HG03575 (cell line): Measurements from ENCODE around the gene NKX2-1.

Experiments
- ATAC-seq: cut with Tn5 transposase; IDR thresholded peaks from one replicate; pipeline ENCODE4 v1.9.1; 2021; ENCODE audit not compliant: unreplicated experiment, insufficient number of reproducible peaks, low FRiP score; ENCODE audit errors: extremely low read depth

NKX2-1 gene

GRCh38 chr14:36518586-36519430, 1.2 kb downstream of the NKX2-1 start:
- ATAC-seq = no peak

DNA sequence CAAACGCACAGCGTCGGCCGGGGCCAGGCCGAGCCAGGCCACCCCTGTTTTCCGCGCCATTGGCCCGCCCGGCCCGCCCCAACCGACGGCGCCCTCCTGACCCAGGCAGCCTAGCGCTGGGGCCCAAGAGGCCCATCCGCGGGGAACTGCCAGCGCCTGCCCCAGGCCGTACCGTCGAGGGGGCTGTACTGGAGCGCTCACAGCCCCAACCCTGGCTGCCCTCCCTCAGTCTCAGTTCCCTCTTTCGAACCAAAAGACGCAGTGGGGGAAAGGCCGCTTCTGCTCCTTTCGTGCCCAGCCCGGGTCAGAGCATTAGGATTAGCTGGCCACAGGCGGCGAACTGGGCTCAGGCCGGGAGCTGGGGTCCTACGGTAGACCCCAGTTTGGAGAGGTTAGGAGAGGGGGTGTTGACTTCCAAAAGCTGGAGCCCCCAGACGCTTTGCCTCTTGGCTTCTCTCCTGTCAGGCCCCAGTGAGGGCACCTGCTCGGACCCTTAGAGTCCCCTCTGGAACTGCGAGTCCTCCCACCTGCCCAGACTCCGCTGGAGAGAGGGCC, 1.9 kb downstream of the NKX2-1 start:
- ATAC-seq = no peak

GRCh38 chr14:36517242-36518030, 2.6 kb downstream of the NKX2-1 start:
- no peak for ATAC-seq

- ATAC-seq = no peak
Observed at GRCh38 chr14:36516719-36517241, 3.3 kb downstream of the NKX2-1 start.

- ATAC-seq = no peak
Observed at GRCh38 chr14:36515896-36516718, 3.9 kb downstream of the NKX2-1 start.

GRCh38 chr14:36515105-36515593, 4.9 kb downstream of the NKX2-1 start:
- no peak for ATAC-seq

DNA sequence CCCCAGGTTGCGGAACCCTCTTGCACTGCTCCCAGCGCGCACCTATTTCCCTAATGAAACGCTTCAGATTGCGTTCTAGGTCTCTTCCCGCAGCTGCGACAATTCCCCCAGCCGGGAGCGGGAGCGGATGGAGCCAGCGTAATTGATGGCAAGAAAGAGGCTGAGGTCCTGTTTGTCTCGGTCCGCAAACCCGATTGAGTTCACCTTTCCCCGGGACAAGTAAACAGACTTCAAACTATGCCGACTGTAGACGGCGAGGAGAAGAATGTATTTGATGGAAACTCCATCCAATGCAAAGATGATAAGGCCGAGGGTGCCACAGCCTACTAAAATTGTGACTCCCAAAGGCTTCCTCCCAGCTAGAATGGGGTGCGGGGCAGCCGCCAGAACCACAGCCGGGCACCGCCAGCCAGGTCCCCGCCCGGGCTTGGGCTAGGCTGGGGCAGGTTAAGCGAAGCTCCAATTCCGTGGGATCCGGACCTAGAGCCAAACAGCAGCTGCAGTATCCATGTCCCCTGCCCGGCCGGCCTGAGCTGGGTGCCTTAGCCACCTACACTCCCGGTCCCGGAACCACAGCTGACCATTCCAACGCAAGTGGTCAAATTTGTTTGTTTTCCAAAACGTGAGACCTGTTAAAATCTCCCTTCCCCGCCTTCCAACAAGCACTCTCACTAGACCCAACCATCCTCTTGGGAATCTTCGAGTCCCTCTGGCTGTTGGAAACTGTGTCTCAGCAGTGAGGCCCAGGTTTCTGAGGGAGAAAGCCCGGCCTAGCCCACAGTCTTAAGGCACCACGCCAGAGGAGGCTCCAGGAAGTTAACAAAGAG, 5.5 kb downstream of the NKX2-1 start:
- no peak for ATAC-seq

- no peak for ATAC-seq
Observed at GRCh38 chr14:36513451-36514277, 6.4 kb downstream of the NKX2-1 start.

DNA sequence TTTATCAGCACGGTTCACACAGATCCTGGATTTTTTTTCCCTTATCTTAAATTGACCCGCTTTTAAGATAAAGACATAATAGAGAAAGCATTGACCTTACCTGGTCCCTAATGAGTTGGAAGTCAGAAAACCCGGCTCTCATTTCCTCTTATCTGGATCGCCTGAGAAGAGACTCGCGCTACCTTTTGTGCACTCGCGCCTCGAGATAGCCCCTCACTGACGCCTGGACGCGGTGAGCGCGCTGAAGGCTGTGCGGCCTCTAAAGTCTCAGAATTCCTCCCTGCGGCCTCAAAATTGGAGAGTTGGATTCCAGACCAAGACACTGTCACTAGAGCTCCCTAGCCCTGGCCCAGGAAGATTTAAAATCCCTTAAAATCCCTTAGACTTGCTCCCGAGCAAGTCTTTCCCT, 7.0 kb downstream of the NKX2-1 start:
- no peak for ATAC-seq

DNA sequence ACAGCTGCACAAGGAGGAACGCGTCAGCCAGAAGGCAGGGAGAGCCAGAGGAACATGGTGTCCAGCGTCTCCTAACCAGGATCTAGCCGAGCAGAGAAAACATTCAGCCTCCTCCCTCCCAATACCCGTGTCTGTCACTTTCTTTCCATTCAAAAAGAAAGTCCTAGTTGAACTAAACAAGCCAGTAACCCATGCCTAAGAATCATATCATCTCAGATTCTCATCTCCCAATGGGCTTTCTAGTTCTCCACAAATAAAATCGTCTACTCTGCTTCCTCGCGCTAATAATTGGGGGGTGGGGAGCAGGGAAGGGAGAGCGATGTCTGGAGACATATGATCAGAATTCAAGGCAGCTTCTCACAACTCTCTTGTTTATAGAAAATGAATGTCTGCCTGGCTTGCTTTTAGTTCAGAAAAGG, 7.4 kb downstream of the NKX2-1 start:
- ATAC-seq = no peak

- no peak for ATAC-seq
Observed at GRCh38 chr14:36511981-36512584, 7.9 kb downstream of the NKX2-1 start.

DNA sequence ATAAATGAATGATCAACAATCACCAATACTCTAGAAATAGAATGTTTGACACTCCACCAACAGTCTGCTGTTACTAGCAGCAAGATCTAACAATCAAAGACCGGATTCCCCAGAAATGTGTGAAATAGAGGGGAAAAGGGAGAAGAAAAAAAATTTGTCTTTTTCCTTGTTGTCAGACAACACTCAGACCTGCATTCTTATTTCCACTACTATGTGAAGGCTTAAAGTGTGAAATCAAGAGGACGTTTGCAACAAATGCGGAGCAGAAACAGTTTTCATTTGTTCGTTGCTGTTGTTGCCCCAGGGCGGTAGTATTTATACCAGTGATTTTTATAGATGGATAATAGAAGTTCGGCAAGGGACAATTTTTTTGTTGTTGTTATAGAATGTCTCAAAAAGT, 9.2 kb downstream of the NKX2-1 start:
- ATAC-seq = no peak

DNA sequence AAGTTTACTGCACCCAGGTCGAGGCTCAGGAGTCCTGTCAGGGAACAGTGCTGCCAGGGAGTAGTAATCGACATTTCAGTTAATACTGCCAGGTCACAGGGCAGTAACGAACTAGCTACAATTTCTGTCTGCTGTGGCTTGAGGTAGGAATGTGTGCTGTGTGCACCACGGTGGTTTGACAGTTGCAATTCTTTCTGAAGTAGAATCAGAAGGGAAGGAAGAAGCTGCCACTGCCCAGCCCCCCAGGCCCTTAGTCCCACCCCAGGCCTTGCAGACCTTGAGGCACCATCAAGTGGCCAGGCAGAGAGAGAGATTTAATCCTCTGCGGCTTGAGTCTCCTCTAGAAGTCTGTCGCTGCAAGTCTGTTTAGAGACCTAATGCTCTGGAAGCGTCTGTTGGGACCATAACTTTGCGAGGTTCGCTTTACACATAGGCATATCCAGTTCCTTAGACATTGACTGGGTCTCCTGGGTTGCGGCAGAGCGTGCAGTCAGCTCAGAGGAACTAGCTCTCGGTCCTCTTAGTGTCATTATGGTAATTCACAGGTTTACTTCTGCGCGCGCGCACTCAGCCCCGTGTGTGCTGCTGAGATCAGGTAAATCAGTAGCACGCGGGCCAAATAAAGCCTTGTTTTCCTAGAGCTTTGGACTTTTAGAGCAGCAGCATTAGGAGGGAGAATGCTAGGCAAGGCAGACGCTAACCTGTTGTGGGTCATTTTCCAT, 9.8 kb downstream of the NKX2-1 start:
- no peak for ATAC-seq

GRCh38 chr14:36509069-36509917, 10.7 kb downstream of the NKX2-1 start:
- ATAC-seq = no peak

DNA sequence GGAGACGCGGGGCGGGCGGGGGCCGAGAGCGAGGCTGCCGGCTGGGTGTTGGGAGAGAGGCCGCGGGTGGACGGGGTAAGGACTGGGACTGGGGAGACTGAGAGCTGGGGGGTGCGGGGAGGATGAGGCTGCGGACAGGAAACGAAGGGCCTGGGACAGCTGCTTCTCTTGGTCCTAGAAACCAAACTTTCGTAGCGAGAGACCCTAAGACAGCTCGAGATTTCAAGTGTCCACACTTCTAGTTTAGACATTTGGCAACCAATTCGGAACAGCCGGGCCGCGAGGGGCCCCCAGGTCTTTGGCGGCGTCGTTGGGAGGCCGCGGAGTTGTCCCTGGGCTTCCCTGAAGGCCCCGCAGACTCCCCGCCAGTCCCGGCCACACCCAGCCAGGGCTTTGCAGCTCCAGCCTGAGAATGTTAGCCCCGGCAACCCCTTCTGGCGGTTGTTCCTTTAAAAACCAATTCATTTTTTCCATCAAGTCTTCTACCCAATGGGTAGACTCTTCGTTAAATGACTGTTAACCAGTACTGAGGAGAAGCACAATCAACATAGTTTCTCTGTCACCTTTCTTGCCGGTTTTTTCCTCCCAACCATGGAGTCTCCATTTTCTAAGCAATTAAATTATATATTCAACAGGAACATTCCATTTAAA, 11.5 kb downstream of the NKX2-1 start:
- ATAC-seq = no peak
